Sigmoid colon (tissue), 3 donors: ENCODE measurements around the gene SLC15A4.

Source experiments
- POLR2A ChIP-seq, 2 donors: fragments of 450-650 bp; IDR thresholded peaks; one replicate each; pipeline ENCODE4 v1.6.1; 2016; ENCODE audit warnings: antibody characterized with exemption in 2 of 2, mild to moderate bottlenecking in 2 of 2, moderate library complexity in 2 of 2
- TF ChIP-seq, protein P1 (sequence below), 4 experiments: fragments of 450-650 bp in 3 of 4; fragments of 200-600 bp in 1 of 4; IDR thresholded peaks; one replicate each; pipeline ENCODE4 v1.5.1; 2016 to 2019; ENCODE audit warnings: antibody characterized with exemption in 4 of 4, mild to moderate bottlenecking in 3 of 4, moderate library complexity in 2 of 4

DNA sequence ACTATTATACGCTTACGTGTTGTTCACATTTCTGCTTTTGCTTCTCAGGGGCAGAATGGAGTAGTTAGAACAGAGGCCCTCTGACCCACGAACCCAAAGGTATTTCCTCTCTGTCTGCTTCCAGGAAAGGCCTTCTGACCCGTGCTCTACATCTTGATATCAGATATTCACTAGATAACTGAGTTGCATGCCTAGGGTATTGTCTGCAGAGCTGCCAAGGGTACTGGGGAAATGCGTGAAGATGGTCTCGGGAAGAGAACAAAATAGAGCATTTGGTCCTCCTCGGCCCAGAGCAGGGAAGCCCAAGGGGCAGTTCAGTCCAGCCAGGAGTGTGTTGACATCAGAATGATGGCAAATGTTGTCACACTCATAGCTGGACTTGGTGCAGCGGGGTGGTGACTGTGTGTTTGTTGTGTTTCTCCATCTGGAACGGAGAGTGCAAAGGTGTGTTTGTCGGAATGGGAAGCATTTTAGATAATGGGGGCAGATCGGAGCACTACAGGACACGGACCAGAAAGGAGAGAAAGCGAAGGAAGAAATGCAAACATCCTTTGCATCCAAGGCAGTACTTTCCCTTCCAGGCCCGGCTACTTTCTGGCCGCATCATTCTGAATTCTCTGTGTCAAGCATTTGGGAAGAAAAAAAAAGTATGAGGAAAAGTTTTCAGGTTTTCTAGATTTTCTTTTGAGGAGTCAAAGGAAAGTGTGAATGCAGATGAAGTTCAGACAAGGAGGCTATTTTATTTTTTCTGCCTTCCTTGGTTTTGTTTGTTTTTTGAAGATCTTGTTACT lies 37.7 kb upstream of the SLC15A4 start:
- TF ChIP-seq, protein P1, sequence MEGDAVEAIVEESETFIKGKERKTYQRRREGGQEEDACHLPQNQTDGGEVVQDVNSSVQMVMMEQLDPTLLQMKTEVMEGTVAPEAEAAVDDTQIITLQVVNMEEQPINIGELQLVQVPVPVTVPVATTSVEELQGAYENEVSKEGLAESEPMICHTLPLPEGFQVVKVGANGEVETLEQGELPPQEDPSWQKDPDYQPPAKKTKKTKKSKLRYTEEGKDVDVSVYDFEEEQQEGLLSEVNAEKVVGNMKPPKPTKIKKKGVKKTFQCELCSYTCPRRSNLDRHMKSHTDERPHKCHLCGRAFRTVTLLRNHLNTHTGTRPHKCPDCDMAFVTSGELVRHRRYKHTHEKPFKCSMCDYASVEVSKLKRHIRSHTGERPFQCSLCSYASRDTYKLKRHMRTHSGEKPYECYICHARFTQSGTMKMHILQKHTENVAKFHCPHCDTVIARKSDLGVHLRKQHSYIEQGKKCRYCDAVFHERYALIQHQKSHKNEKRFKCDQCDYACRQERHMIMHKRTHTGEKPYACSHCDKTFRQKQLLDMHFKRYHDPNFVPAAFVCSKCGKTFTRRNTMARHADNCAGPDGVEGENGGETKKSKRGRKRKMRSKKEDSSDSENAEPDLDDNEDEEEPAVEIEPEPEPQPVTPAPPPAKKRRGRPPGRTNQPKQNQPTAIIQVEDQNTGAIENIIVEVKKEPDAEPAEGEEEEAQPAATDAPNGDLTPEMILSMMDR (IDR thresholded peaks at IDR 0.05), result no peak
- TF ChIP-seq POLR2A (IDR thresholded peaks at IDR 0.05), result no peak
